Astrocyte (in vitro differentiated cells and primary cell): ENCODE data around the gene PPP2R5C.

Experiments used
- EZH2 ChIP-seq: IDR thresholded peaks from 2 replicates; pipeline ENCODE4 v1.6.1; 2012; ENCODE audit warnings: mild to moderate bottlenecking, low read length, inconsistent platforms; ENCODE audit not compliant: insufficient read depth
- TF ChIP-seq, protein P1 (sequence below): IDR thresholded peaks from 2 replicates; pipeline ENCODE4 v1.5.1; 2011; ENCODE audit warnings: low read depth, mild to moderate bottlenecking, inconsistent platforms, low read length, moderate library complexity; ENCODE audit not compliant: insufficient read depth

DNA sequence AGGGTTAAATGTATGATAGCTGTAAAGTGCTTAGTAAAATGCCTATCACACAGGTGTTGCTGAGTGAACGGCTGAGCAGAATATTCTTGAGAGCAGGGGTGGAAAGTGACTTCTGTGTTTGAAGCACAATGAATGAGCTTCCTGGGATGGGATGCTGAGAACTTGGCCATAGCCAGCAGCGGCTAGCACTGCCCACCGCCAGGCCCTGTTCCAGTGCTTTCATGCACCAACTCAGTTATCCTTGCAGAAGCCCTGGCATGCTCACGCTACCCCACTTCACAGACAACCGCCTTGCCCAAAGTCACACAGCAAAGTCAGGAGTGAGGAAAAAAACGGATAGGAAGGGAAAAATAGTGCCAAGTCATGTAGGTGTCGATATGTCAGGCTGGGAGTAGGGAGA lies 213.7 kb downstream of the PPP2R5C start:
- TF ChIP-seq, protein P1, sequence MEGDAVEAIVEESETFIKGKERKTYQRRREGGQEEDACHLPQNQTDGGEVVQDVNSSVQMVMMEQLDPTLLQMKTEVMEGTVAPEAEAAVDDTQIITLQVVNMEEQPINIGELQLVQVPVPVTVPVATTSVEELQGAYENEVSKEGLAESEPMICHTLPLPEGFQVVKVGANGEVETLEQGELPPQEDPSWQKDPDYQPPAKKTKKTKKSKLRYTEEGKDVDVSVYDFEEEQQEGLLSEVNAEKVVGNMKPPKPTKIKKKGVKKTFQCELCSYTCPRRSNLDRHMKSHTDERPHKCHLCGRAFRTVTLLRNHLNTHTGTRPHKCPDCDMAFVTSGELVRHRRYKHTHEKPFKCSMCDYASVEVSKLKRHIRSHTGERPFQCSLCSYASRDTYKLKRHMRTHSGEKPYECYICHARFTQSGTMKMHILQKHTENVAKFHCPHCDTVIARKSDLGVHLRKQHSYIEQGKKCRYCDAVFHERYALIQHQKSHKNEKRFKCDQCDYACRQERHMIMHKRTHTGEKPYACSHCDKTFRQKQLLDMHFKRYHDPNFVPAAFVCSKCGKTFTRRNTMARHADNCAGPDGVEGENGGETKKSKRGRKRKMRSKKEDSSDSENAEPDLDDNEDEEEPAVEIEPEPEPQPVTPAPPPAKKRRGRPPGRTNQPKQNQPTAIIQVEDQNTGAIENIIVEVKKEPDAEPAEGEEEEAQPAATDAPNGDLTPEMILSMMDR, result no peak
- no peak for TF ChIP-seq EZH2
